Upper lobe of left lung (tissue), 6 donors: ENCODE data around the gene MORF4L1. TPM values are rescaled to one million over a fixed set of nuclear protein-coding genes. Genes with fewer than 3 reads are reported as not detected.

ENCODE experiments used
- ATAC-seq, 2 donors: fragments of 200-7000 bp; cut with Tn5 transposase; one replicate each; pipeline ENCODE4 v1.9.1; 2022; ENCODE audit warnings: mild to moderate bottlenecking in 2 of 2, moderate library complexity in 2 of 2; ENCODE audit not compliant: low FRiP score in 2 of 2
- DNase-seq, 2 donors: peaks; one replicate each; pipeline ENCODE4 v3.0.0-alpha.2; 2019 to 2020
- H3K27ac ChIP-seq, 4 donors: fragments of 200-600 bp; sonication (generic); one replicate each; pipeline ENCODE4 v1.5.1; 2016 to 2019
- H3K27me3 ChIP-seq, 4 donors: fragments of 200-600 bp; sonication (generic); one replicate each; pipeline ENCODE4 v1.5.1; 2017 to 2019
- H3K36me3 ChIP-seq, 4 donors: fragments of 200-600 bp; sonication (generic); one replicate each; pipeline ENCODE4 v1.5.1; 2016 to 2019
- H3K4me1 ChIP-seq, 4 donors: fragments of 200-600 bp; sonication (generic); one replicate each; pipeline ENCODE4 v1.5.1; 2018 to 2019
- H3K4me3 ChIP-seq, 4 donors: fragments of 200-600 bp; sonication (generic); one replicate each; pipeline ENCODE4 v1.5.1; 2017 to 2019; ENCODE audit warnings: mild to moderate bottlenecking in 2 of 4, moderate library complexity in 1 of 4
- H3K9me3 ChIP-seq, 4 donors: fragments of 200-600 bp; sonication (generic); one replicate each; pipeline ENCODE4 v1.5.1; 2018 to 2019
- EP300 ChIP-seq, 4 donors: sonication (generic); formaldehyde crosslinking; IDR thresholded peaks; one replicate each; pipeline ENCODE4 v1.5.1; 2017; ENCODE audit warnings: antibody characterized with exemption in 4 of 4, control low read depth in 2 of 4
- POLR2A ChIP-seq, 4 donors: fragments of 450-650 bp; IDR thresholded peaks; one replicate each; pipeline ENCODE4 v1.5.1; 2016 to 2017; ENCODE audit warnings: antibody characterized with exemption in 4 of 4, mild to moderate bottlenecking in 2 of 4
- POLR2AphosphoS5 ChIP-seq, 2 donors: sonication (generic); formaldehyde crosslinking; IDR thresholded peaks; one replicate each; pipeline ENCODE4 v1.5.1; 2017; ENCODE audit warnings: antibody characterized with exemption in 2 of 2
- WGBS, 2 donors: methylation state at CpG; one replicate each; pipeline ENCODE4 v1.1.5; 2017 to 2018; 5-methylcytosine and 5-hydroxymethylcytosine counted together
- total RNA-seq, 6 donors: library from RNA; depleted of rRNA in 4 of 6; stranded (reverse); fragments of >200 nt in 4 of 6; gene quantifications; one replicate each; pipeline versions ENCODE4 v1.1.0 to v1.2.1, GENCODE V29; 2016 to 2021
- TF ChIP-seq, protein P1 (sequence below), 6 experiments: fragments of 450-650 bp in 4 of 6; fragments of 200-600 bp in 2 of 6; sonication (generic) in 2 of 6; IDR thresholded peaks; one replicate each; pipeline ENCODE4 v1.5.1; 2016 to 2019; ENCODE audit warnings: antibody characterized with exemption in 6 of 6
- donor health status: DM: no; HTN: no; CAD: no; lungs with moderate emphysema.
- donor health status: DM: no; HTN: yes; CAD: no; lungs with severe emphysema.

The MORF4L1 gene
- total RNA-seq, 6 donors from 2014 or later = 202 to 462 (median 292) TPM

DNA sequence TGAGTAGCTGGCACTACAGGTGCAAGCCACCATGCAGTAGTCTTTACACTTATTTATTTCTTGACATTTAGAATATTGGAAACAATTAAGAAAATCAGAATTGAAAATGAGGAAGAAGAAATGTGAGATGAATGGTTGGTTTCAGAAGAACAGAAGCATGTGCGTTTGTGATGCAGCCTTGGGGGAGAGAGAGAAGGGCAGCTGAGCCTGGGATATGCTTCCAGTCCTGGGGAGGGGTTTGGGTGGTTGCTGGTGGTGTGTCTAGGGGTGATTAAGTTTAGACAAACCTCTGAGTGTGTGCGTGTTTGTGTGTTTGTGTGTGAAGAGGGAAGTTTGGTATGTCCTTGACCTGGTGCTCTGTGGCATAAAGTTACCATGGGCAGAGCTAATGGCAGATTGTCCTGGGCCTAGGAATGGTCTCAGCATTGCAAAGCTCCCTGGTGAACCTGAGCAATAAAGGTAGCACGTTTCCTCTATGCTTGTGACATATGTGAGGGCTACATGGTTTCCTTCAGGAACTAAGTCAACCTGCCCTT is 36.5 kb downstream of the MORF4L1 start:
- DNase-seq (no peak), ATAC-seq (no peak)
- peaks cover 0 to 93% (median 26%) of the 10 kb centered on the region in 4 donors for H3K36me3 ChIP-seq
- TF ChIP-seq, protein P1, sequence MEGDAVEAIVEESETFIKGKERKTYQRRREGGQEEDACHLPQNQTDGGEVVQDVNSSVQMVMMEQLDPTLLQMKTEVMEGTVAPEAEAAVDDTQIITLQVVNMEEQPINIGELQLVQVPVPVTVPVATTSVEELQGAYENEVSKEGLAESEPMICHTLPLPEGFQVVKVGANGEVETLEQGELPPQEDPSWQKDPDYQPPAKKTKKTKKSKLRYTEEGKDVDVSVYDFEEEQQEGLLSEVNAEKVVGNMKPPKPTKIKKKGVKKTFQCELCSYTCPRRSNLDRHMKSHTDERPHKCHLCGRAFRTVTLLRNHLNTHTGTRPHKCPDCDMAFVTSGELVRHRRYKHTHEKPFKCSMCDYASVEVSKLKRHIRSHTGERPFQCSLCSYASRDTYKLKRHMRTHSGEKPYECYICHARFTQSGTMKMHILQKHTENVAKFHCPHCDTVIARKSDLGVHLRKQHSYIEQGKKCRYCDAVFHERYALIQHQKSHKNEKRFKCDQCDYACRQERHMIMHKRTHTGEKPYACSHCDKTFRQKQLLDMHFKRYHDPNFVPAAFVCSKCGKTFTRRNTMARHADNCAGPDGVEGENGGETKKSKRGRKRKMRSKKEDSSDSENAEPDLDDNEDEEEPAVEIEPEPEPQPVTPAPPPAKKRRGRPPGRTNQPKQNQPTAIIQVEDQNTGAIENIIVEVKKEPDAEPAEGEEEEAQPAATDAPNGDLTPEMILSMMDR (IDR thresholded peaks at IDR 0.05) = no peak
- TF ChIP-seq EP300 (IDR thresholded peaks at IDR 0.05) (no peak), POLR2A (IDR thresholded peaks at IDR 0.05) (no peak), POLR2AphosphoS5 (IDR thresholded peaks at IDR 0.05) (no peak)
- no peaks in the 10 kb centered on the region for H3K27me3 ChIP-seq
- H3K27ac ChIP-seq = no peak overlapping the region
- peaks cover 6 to 40% (median 16%) of the 10 kb centered on the region in 4 donors for H3K4me1 ChIP-seq
- 54 to 60% methylated on average over 3 of the region's 3 CpGs for WGBS, 2 donors
- no peaks in the 10 kb centered on the region for H3K9me3 ChIP-seq
- no peak overlapping the region for H3K4me3 ChIP-seq

DNA sequence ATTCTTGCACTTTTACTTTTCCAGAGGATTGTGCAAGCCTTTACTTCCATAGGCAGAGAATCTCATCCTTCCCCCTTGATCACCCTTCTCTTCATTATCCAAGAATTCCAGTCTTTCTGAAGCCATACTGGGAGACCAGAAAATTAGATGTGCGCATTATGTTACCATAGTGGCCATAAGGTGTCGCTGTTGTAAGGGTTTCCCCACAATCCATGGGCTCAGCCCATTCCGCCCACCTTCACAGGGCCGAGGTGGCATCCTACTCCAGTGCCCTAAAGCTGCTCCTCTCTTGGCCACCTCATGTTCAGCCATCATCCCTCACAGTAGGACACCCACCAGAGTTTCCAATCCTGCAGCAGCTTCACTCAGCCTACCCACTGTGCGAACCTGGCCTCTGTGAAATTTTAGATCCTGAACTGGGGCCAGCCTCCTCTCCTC is 37.1 kb downstream of the MORF4L1 start:
- Histone ChIP-seq H3K27ac (no peak overlapping the region), H3K27me3 (no peaks in the 10 kb centered on the region), H3K9me3 (no peaks in the 10 kb centered on the region), H3K4me1 (peaks cover 9 to 42% (median 19%) of the 10 kb centered on the region in 4 donors), H3K36me3 (peaks cover 0 to 90% (median 23%) of the 10 kb centered on the region in 4 donors), H3K4me3 (no peak overlapping the region)
- ATAC-seq (peak; percentile 60 to 78), DNase-seq (no peak)
- 48 to 49% methylated on average over 5 of the region's 5 CpGs for WGBS, 2 donors
- no peak for TF ChIP-seq POLR2A (IDR thresholded peaks at IDR 0.05)
- TF ChIP-seq POLR2AphosphoS5 (IDR thresholded peaks at IDR 0.05) = no peak
- TF ChIP-seq, protein P1 (IDR thresholded peaks at IDR 0.05) = peak in 5 of 6 experiments; percentile 50 to 69 (median 62)
- no peak for TF ChIP-seq EP300 (IDR thresholded peaks at IDR 0.05)

DNA sequence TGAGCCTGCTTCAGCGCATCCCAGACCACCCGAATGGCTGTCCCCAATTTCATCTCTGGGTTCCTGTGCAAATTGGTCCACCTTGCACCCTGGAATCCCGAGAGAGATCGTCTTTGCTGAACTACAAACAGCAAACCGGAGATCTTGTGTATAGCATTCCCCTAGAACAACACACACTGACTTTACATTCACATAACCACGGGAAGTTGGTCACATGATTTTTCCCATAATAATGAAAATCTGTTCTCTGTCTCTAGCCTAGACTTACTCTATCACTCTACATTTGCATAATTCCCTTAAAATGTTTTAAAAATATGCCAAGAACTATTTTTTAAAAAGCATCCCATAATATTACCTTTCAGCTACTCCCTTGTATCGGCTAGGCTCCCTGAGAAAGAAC is 37.6 kb downstream of the MORF4L1 start:
- H3K9me3 ChIP-seq = no peaks in the 10 kb centered on the region
- H3K4me1 ChIP-seq = peaks cover 12 to 46% (median 23%) of the 10 kb centered on the region in 4 donors
- TF ChIP-seq EP300 (IDR thresholded peaks at IDR 0.05) = no peak
- no peak for TF ChIP-seq POLR2AphosphoS5 (IDR thresholded peaks at IDR 0.05)
- no peak for TF ChIP-seq POLR2A (IDR thresholded peaks at IDR 0.05)
- TF ChIP-seq, protein P1 (IDR thresholded peaks at IDR 0.05) = no peak
- no peak for DNase-seq
- no peak overlapping the region for H3K27ac ChIP-seq
- H3K4me3 ChIP-seq = no peak overlapping the region
- H3K27me3 ChIP-seq = no peaks in the 10 kb centered on the region
- H3K36me3 ChIP-seq = peaks cover 0 to 89% (median 22%) of the 10 kb centered on the region in 4 donors
- 85% methylated on average over 7 of the region's 7 CpGs for WGBS, 2 donors
- ATAC-seq = no peak

DNA sequence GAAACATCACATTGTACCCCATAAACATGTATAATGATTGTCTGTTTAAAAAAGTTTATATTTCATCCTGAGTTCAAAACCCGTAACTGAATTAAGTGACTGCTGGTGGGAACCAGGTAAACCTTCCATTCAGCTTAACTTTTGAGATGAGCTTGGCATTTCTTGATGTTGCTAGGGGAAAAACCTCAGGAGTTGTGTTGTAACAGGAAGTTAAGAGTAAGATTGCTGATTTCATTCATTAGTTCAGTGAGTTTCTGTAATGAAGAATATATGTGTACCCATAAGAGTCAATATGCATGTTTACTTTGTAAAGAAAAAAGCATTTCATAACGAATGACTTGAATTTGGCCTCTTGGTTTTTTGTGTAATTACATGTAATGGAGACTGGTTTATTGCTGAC is 39.6 kb downstream of the MORF4L1 start:
- Histone ChIP-seq H3K4me1 (peaks cover 20 to 53% (median 35%) of the 10 kb centered on the region in 4 donors), H3K27me3 (no peaks in the 10 kb centered on the region), H3K27ac (peak overlapping the region in 1 of 4 donors; percentile 14), H3K9me3 (no peaks in the 10 kb centered on the region), H3K36me3 (peaks cover 0 to 74% (median 18%) of the 10 kb centered on the region in 4 donors), H3K4me3 (no peak overlapping the region)
- no peak for TF ChIP-seq POLR2A (IDR thresholded peaks at IDR 0.05)
- TF ChIP-seq, protein P1 (IDR thresholded peaks at IDR 0.05) = no peak
- TF ChIP-seq EP300 (IDR thresholded peaks at IDR 0.05) = no peak
- no peak for TF ChIP-seq POLR2AphosphoS5 (IDR thresholded peaks at IDR 0.05)
- ATAC-seq (no peak), DNase-seq (no peak)
- WGBS, 2 donors = 71 to 77% methylated on average over 2 of the region's 2 CpGs

DNA sequence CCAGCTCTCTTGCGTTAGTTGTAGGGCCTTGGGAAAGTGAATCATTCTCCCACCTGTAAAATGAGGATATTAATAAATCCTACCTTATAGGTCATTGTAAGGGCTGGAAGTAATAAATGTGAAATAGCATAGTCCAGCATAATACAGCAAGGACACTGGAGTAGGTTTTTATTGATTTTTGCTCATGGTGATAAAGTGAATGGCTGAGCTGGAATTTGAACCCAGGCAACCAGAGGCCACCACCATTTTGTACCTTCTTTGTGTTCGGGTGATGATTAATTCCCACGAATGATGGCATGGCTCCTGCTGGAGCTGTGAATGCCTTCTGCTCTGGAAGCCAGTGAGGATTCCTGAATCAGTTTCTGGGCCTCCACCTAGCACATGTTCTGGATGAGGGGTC is 40.3 kb downstream of the MORF4L1 start:
- H3K4me3 ChIP-seq = no peak overlapping the region
- 87 to 95% methylated on average over 3 of the region's 3 CpGs for WGBS, 2 donors
- no peak for DNase-seq
- TF ChIP-seq POLR2AphosphoS5 (IDR thresholded peaks at IDR 0.05) = no peak
- no peak for TF ChIP-seq POLR2A (IDR thresholded peaks at IDR 0.05)
- no peak for TF ChIP-seq EP300 (IDR thresholded peaks at IDR 0.05)
- TF ChIP-seq, protein P1 (IDR thresholded peaks at IDR 0.05) = no peak
- no peaks in the 10 kb centered on the region for H3K9me3 ChIP-seq
- H3K27me3 ChIP-seq = no peaks in the 10 kb centered on the region
- H3K4me1 ChIP-seq = peaks cover 24 to 60% (median 40%) of the 10 kb centered on the region in 4 donors
- H3K27ac ChIP-seq = no peak overlapping the region
- ATAC-seq = no peak
- H3K36me3 ChIP-seq = peaks cover 0 to 73% (median 18%) of the 10 kb centered on the region in 4 donors
